ENCODE results near the gene SORCS2. TPM values are rescaled to one million over a fixed set of nuclear protein-coding genes. Genes with fewer than 3 reads are reported as not detected.

SORCS2 gene
- total and polyA plus RNA-seq, 12 donors = 0.25 to 5.4 (median 2.2) TPM

DNA sequence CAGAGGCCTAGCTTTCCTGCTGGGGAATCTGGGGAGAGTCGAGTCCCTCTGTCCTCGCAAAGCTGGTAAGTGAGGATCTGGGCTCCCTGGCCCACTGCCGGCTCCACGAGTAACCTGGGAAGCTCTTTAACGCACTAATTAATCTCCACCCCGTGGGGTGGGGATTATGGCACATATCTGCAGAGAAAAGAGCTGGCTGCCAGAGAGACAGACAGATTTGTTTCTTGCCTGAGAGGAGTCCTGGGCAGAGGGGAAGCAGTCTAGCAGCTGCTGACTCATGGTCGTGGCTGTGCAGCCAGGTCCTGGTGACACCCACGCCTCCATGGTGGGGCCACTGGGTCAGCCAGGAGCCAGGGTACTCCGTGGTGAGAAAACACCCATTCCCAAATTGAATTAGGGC is 14.0 kb downstream of the SORCS2 start:
- no peaks in the 10 kb centered on the region for H3K9me3 ChIP-seq
- peaks cover 0 to 13% (median 0%) of the 10 kb centered on the region in 7 donors for H3K27me3 ChIP-seq
- H3K4me3 ChIP-seq = no peak overlapping the region
- intact Hi-C loops (cut with DNase I) = loop anchor here in 2 of 10 donors (5.0 kb wide), 1 partner anchor 51 kb away; no protein-coding TSS in a partner anchor
- H3K36me3 ChIP-seq = no peaks in the 10 kb centered on the region
- H3K27ac ChIP-seq = peak overlapping the region in 9 of 10 donors; percentile 13 to 81 (median 67)
- TF ChIP-seq, protein P1, sequence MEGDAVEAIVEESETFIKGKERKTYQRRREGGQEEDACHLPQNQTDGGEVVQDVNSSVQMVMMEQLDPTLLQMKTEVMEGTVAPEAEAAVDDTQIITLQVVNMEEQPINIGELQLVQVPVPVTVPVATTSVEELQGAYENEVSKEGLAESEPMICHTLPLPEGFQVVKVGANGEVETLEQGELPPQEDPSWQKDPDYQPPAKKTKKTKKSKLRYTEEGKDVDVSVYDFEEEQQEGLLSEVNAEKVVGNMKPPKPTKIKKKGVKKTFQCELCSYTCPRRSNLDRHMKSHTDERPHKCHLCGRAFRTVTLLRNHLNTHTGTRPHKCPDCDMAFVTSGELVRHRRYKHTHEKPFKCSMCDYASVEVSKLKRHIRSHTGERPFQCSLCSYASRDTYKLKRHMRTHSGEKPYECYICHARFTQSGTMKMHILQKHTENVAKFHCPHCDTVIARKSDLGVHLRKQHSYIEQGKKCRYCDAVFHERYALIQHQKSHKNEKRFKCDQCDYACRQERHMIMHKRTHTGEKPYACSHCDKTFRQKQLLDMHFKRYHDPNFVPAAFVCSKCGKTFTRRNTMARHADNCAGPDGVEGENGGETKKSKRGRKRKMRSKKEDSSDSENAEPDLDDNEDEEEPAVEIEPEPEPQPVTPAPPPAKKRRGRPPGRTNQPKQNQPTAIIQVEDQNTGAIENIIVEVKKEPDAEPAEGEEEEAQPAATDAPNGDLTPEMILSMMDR (IDR thresholded peaks at IDR 0.05) = no peak
- DNase-seq (peak in 1 of 2 donors; percentile 22), ATAC-seq (peak; percentile 31 to 77 (median 64))
- 40 to 53% methylated on average over 9 of the region's 9 CpGs for WGBS, 2 donors
- H3K4me1 ChIP-seq = peaks cover 2 to 38% (median 24%) of the 10 kb centered on the region in 9 donors

DNA sequence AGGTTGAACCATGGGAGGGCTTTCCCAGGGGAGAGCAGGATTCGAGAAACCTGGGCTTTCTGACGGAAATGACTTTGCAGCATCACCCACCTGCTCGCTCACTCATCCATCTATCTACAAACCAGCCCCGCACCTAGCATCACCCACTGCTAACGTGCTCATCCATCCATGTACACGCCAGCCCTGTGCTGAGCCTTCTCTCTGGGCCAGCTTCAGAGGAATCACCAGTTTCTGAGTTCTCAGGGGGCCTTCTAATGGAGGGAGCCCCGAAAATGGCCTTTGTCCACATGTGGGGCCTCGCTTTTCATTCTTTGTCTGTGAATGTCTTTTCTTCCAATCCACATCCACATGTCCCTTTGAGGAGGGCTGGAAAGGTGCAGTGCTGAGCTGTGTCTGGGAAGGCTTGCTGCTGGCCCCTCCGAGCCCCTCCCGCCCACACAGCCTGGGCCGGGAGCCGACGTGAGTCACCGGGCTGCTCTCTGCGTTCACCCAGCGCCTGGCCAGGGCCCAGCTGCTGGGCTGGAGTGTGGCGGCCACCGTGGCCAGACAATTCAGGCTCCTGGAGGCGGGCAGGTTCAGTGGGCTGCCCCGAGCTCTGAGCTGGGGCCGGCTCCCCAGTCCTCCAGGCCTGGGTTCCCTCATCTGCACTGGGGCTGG is 14.7 kb downstream of the SORCS2 start:
- peak; percentile 96 to 98 (median 97) for ATAC-seq
- WGBS, 2 donors = 33 to 34% methylated on average over 21 of the region's 21 CpGs

DNA sequence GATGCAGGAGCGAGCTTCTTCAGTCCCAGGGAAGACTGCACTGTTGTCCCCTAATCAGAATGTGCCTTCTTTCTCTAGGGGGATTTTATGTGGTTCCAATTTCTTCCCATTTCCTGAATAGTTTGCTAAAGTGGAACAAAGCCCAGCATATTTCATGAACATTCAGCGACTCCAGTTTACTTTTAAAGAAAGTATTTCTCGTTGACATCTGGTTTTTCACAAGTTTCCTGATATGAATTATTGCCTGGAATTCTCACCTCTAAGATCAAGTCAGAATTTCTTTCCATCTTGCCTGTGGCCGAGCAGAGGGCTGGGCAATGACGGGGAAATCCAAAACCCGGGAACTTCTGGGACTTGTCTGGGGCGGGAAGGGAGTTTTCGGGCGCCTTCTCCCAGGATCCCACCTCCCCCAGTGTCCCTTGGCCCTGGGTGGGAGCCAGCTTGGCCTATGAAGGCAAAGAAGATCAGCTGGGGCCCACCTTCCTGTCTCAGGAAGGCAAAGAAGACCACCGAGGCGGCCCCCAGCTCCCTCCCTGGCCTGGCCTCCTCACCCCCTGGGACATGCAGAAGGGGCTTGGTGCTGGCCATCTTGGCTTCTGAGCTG is 15.4 kb downstream of the SORCS2 start:
- Histone ChIP-seq H3K27ac (peak overlapping the region in 9 of 10 donors; percentile 17 to 81 (median 67)), H3K9me3 (no peaks in the 10 kb centered on the region), H3K27me3 (peaks cover 0 to 13% (median 0%) of the 10 kb centered on the region in 7 donors), H3K4me1 (peaks cover 2 to 38% (median 24%) of the 10 kb centered on the region in 9 donors), H3K4me3 (no peak overlapping the region), H3K36me3 (no peaks in the 10 kb centered on the region)
- ATAC-seq (peak in 1 of 8 donors; percentile 16), DNase-seq (no peak)
- TF ChIP-seq, protein P1 (IDR thresholded peaks at IDR 0.05) = no peak
- 63 to 69% methylated on average over 11 of the region's 11 CpGs for WGBS, 2 donors
- intact Hi-C loops (cut with DNase I) = loop anchor here in 2 of 10 donors (5.0 kb wide), 1 partner anchor 50 kb away; no protein-coding TSS in a partner anchor

More for the DNA sequence above, 14.7 kb downstream of the SORCS2 start:
- intact Hi-C loops (cut with DNase I) = loop anchor here in 2 of 10 donors (5.0 kb wide), 1 partner anchor 50 kb away; no protein-coding TSS in a partner anchor
- Histone ChIP-seq H3K4me1 (peaks cover 2 to 38% (median 24%) of the 10 kb centered on the region in 9 donors), H3K36me3 (no peaks in the 10 kb centered on the region), H3K4me3 (no peak overlapping the region), H3K27ac (peak overlapping the region; percentile 13 to 81 (median 67)), H3K9me3 (no peaks in the 10 kb centered on the region), H3K27me3 (peaks cover 0 to 13% (median 0%) of the 10 kb centered on the region in 7 donors)
- peak; percentile 80 to 85 for DNase-seq
- TF ChIP-seq, protein P1 (IDR thresholded peaks at IDR 0.05) = no peak
